GM18909 (cell line): Measurements from ENCODE around the gene AP1S1.
A peak's percentile ranks its signal among the peaks of the same experiment; 100 is the strongest.
"Not testable (repeated sequence)": the region's sequence is repeated elsewhere in the genome, so short reads cannot be mapped to it uniquely, and the experiment has no call there.

ENCODE experiments used
- ATAC-seq: cut with Tn5 transposase; IDR thresholded peaks from one replicate; pipeline ENCODE4 v1.9.1; 2021; ENCODE audit warnings: mild to moderate bottlenecking; ENCODE audit not compliant: unreplicated experiment, poor library complexity

The AP1S1 gene

DNA sequence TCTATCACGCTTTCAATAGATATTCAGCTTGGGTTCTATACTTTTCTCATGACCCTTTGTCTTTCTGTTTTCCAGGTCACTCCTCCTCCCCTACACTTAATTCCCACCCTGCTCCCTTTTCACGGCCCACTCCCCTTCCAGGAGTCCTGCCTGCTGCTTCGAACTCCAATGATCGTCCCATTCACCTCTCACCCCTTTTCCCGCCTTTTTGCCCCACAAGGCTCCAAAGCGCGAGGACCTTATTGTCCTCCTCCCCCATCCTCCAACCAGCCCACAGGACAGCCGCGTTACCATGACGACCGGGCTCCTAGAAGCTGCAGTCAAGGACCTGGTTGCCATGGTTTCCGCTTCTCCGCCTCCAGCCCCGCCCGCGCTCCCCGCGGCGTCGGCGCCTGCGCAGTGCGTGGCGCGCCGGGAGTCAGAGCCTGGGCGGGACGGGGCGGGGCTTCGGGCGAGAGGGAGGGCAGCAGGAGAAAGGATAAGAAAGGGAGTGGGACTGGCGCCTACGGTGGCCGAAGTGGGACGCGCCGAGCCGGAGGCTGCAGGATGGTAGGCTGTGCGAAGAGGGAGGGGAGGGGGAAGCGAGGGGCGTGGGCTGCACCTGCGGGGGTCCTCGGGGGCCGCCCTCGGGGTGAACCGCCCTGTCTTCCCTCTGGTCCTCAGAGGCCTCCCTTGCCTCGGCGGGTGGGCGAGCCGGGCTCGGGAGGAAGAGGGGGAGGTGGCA lies at the start of gene AP1S1:
AP1S1 (plus strand) TSS at position 508 of the 724 bp plus-strand sequence; CDS start at position 547, 39 bp downstream.
- peak; percentile 81 for ATAC-seq

DNA sequence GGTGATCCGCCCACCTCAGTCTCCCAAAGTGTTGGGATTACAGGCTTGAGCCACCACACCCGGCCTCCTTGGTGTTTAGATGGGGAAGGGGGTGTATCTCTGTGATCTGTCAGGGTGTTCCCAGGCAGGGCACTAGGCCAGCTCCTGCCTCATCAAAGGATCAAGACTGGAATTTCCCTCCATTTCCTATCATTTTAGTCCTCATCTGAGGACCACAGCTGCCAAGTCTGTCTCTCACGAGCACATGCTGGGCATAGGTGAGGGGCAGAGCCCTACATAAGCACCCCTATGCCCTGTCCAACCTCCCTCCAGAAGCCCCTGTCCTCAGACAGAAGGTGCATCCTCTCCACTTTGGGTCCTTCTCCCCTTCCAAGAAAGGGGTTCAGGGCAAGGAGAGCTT lies 49.5 kb upstream of the AP1S1 start:
- ATAC-seq = no peak

DNA sequence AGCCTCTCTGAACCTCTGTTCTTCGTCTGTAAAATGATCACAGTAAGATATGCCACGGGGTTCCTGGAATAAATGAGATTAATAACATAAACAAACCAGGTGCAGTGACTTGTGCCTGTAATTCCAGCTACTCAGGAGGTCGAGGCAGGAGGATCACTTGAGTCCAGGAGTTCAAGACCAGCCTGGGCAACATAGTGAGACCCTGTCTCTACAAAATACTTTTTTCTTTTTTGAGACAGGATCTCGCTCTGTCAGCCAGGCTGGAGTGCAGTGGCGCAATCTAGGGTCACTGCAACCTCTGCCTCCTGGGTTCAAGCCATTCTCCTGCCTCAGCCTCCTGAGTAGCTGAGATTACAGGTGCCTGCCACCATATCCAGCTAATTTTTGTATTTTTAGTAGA lies 49.0 kb upstream of the AP1S1 start:
- ATAC-seq = not testable (repeated sequence)

DNA sequence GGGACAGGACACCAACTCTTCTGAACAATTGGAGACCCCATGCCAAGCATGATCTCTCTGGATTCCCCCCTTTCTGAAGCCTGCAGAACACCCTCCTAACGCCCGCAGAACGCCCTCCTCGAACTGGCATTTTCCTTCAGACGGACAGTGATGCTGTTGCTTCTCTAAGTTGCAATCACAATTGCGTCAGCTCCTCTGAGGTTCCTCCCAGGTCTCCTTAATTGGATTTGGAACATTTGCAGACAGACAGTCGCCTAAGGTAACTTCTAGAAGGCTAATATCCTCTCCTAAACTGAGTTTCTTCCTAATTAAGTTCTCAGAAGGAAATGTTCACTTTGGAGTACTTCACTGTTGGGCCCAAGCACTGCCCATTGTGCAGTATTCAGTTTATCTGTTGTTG lies 47.9 kb upstream of the AP1S1 start:
- ATAC-seq = no peak

DNA sequence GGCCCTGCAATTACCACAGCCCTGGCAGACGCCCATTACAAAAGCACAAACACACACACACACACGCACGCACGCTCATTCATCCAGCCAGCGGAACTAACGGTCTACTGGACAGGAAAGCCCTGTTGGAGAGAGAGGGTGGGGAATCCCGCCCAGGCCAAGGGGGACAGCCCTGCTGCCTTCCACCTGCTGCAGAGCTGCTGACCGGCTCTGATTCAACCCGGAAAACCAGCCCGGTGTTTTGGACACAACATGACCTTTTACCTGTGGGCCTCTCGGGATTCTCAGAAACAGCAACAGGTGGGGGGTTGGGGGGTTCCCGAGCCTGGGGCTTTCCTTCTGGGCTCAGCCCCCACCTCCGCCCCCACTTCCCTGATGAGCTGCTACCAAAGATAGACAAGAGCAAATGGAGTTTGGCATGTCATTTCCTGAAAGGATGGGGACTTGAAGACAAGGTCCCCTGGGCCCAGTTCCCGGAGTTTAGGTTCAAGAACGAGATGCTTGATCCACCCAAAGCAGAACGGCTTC lies 45.9 kb upstream of the AP1S1 start:
- no peak for ATAC-seq

DNA sequence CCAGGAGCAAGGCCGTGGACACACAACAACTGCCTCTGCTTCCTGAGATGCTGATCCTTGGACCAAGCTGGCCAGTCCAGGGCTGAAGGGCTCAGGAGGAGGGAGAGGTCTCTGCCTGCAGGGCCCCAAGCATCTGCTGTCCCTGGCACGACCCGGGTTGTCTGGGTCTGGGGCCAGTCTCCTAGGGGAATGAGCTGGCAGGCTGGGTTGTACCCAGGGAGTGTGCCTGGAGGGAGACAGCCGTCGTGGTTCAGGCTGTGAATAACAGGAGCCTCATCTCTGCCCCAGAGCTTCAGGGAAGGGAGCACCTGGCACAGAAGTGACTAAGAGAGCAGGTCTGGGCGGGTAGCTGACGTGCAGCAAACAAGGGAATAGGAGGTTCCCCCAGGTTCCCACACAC lies 45.3 kb upstream of the AP1S1 start:
- no peak for ATAC-seq

DNA sequence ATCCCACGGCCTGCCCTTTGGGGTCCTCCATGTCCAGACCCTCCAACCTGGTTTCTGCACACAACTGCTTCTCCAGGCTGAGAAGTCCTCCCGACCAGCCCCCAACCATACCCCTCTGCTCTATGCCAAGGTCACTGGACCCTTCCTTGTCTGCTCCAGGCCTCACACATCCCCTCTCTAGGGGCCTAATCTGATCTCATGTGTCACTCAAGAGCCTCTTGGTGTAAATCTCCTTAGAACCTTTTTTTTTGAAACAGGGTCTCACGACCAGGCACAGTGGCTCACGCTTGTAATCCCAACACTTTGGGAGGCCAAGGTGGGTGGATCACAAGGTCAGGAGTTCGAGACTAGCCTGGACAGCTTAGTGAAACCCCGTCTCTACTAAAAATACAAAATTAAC lies 44.9 kb upstream of the AP1S1 start:
- ATAC-seq = no peak

DNA sequence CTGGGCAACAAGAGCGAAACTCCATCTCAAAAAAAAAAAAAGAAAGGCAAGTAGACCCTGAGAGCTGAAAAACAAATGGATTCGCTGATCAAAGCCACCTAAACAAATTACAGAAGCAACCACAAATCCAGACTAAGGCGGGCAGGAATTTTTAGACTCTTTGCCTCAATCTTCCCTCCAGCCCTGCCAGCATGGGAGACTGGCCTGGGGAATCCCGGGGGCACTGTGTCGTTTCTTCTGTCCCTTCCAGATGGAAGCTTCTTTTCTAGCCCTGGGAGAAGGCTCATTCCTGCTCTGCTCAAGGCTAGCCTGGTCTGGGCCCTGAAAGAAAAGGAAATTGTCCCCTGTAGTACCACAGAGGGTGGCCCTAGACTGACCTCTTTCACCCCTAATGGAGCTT lies 43.0 kb upstream of the AP1S1 start:
- ATAC-seq = no peak

DNA sequence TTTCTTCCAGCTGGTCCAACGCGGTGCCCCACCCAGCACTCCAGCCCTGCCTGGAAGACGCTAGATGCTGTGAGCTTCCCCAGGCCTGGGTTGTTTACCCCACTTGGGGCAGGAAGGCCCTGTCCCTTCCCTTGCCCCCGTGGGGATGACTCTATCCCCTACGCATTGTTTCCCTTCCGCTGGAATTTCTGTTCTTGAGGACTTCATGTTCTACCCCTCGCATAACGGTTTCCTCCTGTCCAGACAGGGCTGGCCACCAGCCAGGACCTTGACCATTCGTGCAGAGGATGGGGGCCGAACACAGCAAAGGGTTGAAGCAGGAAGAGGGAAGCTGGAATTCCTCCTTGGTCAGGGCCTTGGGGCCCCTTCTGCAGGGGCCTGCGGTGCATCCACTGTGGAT lies 42.0 kb upstream of the AP1S1 start:
- ATAC-seq = no peak

DNA sequence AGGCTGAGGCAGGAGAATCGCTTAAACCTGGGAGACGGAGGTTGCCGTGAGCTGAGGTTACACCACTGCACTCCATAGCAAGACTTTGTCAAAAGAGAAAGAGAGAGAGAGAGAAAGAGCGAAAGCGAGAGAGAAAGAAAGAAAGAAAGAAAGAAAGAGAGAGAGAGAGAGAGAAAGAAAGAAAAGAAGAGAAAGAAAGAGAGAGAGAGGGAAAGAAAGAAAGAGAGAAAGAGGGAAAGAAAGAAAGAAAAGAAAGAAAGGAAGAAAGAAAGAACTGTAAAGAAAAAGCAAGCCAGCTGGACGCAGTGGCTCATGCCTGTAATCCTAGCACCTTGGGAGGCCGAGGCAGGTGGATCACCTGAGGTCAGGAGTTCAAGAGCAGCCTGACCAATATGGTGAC lies 41.1 kb upstream of the AP1S1 start:
- ATAC-seq = not testable (repeated sequence)

DNA sequence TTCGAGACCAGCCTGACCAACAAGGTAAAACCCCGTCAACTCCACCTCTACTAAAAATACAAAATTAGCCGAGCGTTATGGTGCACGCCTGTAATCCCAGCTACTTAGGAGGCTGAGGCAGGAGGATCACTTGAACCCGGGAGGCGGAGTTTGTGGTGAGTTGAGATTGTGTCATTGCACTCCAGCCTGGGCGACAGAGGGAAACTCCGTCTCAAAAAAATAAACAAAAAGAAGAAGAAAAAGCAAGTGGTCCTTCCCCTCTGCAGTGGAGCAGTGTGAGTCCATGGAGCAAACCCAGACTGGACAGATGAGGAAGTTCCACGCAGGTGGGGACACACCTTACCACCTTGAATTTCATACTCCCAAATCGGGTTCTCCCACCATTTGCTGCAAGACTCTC lies 40.4 kb upstream of the AP1S1 start:
- no peak for ATAC-seq

DNA sequence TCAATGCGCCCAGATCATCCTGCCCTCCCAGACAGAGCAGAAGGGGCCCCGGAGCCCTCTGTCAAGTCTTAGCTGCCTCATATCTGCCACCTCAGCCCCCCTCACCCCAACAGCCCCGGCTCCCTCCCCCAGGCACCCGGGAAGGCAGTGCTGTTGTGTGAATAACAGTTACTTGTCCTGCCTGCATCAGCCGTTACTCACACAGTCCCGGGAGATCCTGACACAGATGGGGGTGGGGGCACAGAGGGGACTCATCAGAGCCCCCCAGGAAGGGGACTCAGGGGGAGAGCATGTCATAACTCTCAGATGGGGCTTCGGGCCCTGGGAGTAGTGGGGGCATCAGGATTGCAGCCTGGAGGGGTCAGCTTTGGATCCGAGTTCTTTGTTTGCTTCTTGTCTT lies 39.8 kb upstream of the AP1S1 start:
- ATAC-seq = no peak

DNA sequence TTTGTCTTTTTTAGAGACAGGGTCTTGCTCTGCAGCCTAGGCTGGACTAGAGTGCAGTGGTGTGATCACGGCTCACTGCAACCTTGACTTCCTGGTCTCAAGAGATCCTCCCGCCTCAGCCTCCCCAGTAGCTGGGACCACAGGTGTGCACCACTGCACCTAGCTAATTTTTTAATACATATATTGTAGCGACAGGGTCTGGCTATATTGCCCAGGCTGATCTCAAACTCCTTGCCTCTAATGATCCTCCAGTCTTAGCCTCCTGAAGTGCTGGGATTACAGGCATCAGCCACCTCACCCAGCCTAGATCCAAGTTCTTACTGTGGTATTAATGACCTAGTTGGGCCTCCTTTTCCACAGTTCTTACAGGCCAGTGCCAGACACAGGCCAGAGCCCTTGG lies 39.1 kb upstream of the AP1S1 start:
- ATAC-seq = no peak

DNA sequence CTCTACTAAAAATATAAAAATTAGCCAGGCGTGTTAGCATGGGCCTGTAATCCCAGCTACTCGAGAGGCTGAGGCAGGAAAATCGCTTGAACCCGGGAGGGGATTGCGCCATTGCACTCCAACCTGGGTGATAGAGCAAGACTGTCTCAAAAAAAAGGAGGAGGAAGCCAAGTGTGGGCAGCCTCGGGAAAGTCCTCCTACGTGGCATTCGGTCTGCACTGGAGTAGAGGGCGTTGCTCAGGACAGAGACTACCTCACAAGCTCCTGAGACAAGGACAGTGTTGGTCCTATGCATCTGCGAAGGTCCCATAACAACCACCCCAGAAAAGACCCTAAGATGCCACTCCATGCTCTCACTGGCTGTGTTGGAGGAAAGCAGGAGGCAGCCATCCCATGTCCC lies 37.4 kb upstream of the AP1S1 start:
- no peak for ATAC-seq

DNA sequence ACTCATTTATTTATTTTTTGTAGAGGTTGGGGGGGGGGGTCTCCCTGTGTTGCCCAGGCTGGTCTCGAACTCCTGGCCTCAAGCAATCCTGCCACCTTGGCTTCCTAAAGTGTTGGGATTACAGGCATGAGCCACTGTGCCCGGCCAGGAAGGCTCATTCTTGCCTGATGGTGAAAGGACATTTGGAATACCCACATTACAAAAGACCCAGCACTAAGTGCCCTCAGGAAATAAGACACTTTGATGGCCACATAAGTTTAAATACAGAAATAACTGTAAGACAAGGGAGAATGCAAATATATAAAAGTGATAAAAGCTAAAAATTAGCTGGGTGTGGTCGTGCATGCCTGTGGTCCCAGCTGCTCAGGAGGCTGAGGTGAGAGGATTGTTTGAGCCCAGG lies 35.4 kb upstream of the AP1S1 start:
- ATAC-seq = no peak

DNA sequence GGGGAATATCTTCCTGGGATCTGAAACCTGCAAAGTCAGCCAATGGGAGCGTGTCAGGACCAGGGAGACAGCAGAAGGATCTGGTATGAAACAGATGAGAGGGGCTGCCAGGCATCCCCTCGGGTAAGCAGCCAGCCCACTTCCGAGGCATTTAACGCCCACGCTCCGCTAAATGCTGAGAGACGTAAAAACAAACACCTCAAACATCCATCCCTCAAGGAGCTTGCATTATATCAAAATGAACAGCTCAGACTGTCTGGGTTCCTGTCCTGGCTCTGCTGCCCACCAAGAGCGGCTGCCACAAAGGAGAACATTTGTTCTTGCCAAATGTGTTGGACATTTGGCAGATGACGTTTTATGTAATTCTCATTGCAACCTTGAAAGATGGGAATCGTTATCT lies 34.4 kb upstream of the AP1S1 start:
- ATAC-seq = no peak

DNA sequence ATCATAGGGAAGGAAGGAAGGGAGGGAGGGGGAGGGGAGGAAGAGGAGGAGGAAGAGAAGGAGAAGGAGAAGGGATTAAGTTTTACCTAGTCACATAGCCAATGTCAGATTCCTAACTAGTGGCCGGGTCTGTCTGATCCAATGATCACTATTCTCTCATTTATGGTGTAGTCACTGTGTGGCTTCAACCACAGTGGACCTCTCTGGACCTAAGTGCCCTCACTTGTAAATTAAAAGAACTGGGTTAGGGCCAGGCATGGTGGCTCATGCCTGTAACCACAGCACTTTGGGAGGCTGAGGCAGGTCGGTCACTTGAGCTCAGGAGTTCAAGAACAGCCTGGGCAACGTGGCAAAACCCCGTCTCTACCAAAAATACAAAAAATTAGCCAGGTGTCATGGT lies 34.0 kb upstream of the AP1S1 start:
- ATAC-seq = no peak

DNA sequence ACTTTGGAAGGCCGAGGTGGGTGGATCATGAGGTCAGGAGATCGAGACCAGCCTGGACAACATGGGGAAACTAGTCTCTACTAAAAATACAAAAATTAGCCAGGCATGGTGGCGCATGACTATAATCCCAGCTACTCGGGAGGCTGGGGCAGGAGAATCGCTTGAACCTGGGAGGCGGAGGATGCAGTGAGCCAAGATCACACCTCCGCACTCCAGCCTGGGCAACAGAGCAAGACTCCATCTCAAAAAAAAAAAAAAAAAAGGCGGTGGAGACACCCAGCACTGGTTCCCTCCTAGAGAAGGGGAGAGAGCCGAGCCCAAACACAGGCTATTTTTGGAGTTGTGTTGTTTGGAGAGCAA lies 32.7 kb upstream of the AP1S1 start:
- not testable (repeated sequence) for ATAC-seq

DNA sequence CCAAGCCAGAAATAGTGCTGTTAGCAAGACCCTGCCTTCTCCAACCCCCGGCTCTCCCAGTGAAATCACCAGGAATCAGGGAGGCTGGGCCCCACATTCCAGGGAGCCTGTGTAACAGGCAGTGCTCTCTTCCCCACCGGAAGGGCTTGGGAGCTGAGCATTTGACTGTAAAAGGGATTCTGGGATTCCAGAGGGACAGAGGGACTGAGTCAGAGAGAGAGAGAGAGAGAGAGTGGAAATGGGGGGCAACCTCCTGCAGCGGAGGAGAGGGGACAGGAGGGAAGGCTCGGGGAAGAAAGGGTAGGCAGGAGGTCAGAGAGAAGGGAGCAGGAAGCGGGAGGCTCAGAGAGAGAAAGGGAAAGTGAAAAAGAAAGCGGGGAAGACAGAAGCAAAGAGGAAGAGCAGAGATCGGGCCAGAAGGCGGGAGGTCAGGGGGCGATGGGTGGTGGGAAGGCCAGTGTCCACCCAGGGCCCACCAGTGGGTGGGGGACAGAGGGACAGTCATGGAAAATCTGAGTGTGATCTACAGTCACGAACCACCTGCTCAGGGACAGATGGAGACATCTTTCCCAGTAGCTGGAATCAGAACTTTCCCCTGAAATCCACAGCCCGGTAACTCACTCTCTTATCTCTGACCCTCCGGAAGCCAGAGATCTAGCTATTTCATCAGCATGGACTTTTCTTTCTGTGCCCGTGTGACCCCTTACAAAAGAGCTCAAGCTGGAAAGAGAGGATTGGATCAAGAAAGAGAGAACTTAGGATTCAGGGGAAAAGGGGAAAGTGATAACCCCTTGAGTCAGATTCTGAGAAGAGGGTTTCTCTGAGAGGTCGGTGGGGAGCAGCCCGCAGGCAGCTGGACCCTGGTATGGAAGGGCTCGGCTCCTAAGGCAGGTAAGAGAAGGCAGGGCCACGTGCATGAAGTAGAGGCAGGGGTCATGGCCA lies 32.0 kb upstream of the AP1S1 start:
- ATAC-seq = no peak

DNA sequence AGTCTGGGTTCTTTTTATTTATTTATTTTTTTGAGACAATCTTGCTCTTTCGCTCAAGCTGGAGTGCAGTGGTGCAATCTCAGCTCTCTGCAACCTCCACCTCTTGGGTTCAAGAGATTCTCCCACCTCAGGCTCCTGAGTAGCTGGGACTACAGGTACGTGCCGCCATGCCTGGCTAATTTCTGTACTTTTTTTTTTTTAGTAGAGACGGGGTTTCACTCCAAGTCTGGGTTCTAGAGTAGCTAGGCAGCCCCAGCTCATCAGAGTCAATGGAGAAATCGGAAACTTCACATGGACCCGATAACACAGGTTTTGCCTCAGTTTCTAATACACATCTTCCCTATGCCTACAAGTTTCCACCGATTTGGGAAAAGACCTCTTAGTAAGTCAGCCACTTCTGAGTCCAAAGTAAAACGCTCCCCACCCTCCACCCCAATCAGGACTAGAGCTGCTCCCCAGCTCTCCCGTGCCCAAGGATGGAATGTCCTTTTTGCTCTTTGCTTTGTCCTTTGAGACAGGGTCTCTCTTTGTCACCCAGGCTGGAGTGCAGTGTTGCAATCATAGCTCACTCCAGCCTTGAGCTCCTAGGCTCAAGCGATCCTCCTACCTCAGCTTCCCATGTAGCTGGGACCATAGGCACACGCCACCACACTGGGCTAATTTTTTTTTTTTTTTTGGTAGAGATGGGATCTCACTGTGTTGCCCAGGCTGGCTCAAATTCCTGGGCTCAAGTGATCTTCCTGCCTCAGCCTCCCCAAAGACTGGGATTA lies 31.2 kb upstream of the AP1S1 start:
- ATAC-seq = no peak

DNA sequence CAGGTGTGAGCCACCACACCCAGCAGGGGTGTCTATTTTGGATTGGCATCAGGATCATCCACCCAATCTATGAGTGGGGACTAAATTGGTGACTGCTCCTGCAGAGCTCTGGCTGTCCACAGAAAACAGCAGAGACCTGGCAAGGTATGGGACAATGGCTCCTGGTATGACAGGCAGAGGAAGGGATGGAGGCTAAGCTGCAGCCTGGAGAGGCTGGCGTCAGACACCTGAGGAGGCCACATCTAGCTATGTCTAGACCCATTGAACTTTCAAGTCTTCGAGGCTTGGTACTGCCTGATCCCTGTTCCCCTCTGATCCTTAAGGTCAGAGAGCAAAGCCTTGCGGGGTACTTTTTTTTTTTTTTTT lies 30.6 kb upstream of the AP1S1 start:
- no peak for ATAC-seq
